GM12801 (cell line): ENCODE results near the gene GAA.

Experiments used
- CTCF ChIP-seq: IDR thresholded peaks from one replicate; pipeline ENCODE4 v1.5.1; 2011; ENCODE audit warnings: control low read depth; ENCODE audit not compliant: insufficient read length; ENCODE audit errors: extremely low read depth

The GAA gene

GRCh38 chr17:80101011-80101945 is at the start of gene GAA:
Gene GAA, plus strand, starts transcription at chr17:80101581. Its CDS starts 3,006 bp downstream, at chr17:80104587.
- TF ChIP-seq CTCF, result no peak

- no peak for TF ChIP-seq CTCF
Observed at GRCh38 chr17:80051681-80052080, 49.7 kb upstream of the GAA start.

- TF ChIP-seq CTCF, result no peak
Observed at GRCh38 chr17:80053102-80053501, 48.3 kb upstream of the GAA start.

GRCh38 chr17:80055597-80055996 is 45.8 kb upstream of the GAA start:
- TF ChIP-seq CTCF, result no peak

- no peak for TF ChIP-seq CTCF
Observed at GRCh38 chr17:80058311-80058955, 42.9 kb upstream of the GAA start.

- TF ChIP-seq CTCF, result no peak
Observed at GRCh38 chr17:80060644-80061043, 40.7 kb upstream of the GAA start.

GRCh38 chr17:80061421-80061820 is 40.0 kb upstream of the GAA start:
- TF ChIP-seq CTCF, result no peak
